Measurements from ENCODE around the gene CNTN4.

Gene CNTN4

DNA sequence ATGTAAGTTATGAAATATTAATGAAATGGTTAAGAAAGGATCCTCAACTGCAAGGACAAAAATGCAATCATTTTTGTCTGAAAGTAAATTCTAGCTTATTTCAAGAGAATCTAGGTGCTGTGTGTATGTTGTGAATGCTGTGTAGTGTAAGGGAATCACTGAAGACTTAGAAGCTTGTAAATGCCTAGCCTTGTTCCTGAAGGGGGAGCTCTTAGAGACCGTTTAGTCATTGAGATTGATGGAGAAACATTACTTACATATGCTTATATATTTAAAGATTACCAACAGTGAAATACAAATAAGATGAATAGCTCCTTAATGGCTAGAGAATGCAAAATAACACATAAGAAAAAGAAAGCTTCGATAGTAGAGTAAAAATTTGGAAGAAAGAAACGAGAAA, 67.9 kb downstream of the CNTN4 start:
- TF ChIP-seq CTCF (IDR thresholded peaks at IDR 0.05; ENCODE audit: insufficient read depth, low read depth, low read length, missing control alignments), result no peak
- peak; percentile 1 for DNase-seq (ENCODE audit: low read depth)
- no peak overlapping the region for H3K4me3 ChIP-seq (ENCODE audit: low read length)

DNA sequence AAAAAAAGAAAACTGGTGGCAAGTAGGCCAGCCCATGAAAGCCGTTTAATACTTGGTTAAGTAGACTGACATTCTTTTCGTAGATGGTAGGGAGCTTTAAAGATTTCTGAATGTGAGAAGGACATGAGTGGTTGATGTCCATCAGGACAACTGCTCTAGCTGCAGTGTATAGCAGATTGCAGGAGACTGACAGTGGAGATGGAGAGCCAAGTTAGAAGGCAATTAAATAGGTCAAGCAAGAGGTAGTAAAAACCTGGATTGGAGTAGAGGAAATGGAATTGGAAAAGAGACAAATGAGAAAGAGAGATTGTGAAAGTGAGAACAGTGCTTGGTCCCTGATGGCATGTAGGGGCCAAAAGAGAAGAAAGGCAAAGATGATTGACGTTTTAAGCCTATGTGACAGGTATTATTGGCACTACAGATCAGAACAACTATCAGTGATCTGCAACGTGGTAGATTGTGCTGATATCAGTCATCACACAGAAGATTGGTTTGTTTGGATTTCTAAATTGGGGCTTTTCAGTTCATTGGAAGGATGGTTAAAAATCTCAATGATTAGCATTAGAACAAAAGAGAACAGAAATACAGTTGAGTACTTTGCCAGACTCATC, 74.0 kb downstream of the CNTN4 start:
- no peak overlapping the region for H3K4me3 ChIP-seq (ENCODE audit: low read length)
- DNase-seq (ENCODE audit: low read depth), result no peak
- TF ChIP-seq CTCF (IDR thresholded peaks at IDR 0.05; ENCODE audit: insufficient read depth, low read depth, low read length, missing control alignments), result no peak

GRCh38 chr3:2180634-2181033, 82.0 kb downstream of the CNTN4 start:
- DNase-seq (ENCODE audit: low read depth), result no peak
- no peak for TF ChIP-seq CTCF (IDR thresholded peaks at IDR 0.05; ENCODE audit: insufficient read depth, low read depth, low read length, missing control alignments)
- H3K4me3 ChIP-seq (ENCODE audit: low read length), result no peak overlapping the region

- no peak for DNase-seq (ENCODE audit: low read depth)
- H3K4me3 ChIP-seq (ENCODE audit: low read length), result no peak overlapping the region
- no peak for TF ChIP-seq CTCF (IDR thresholded peaks at IDR 0.05; ENCODE audit: insufficient read depth, low read depth, low read length, missing control alignments)
These were observed 100.2 kb downstream of the CNTN4 start for GRCh38 chr3:2198776-2199279.

DNA sequence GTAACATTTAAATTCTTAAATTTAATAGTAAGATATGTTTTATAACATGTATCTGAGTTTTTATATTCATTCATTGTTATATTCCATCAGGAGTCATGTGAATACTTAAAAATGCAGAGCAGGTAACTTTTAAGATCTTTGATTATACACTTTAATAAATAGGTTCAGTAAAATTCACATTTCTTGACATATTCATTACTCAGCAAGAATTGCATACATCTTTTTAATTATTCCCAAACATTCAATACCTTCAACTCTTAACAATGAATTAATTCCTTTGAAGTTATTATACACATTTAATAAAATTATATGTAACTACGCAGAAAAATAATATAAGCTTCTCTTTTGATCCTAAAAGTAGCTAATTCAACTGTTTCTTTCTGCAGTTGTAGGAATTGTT, 105.4 kb downstream of the CNTN4 start:
- TF ChIP-seq CTCF (IDR thresholded peaks at IDR 0.05; ENCODE audit: insufficient read depth, low read depth, low read length, missing control alignments), result no peak
- no peak for DNase-seq (ENCODE audit: low read depth)
- H3K4me3 ChIP-seq (ENCODE audit: low read length), result no peak overlapping the region

DNA sequence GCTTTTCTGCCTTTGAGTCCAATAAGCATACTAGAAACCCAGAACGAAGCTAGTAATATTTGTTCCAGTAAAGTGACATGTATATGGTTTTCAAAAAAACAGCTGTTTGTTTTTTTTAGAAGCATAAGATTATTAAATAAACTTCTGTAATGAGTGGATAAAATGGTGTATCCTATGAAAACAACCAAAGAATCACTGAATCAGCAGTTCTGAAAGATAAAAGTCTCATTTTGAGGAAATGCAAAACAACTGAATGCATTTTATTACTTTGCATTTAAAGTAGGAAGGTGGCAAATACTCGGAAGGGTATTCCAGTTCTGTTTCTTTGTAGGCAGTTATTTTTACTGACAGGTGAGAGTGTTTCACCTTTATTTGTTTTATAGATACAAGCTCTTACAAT, 107.0 kb downstream of the CNTN4 start:
- TF ChIP-seq CTCF (IDR thresholded peaks at IDR 0.05; ENCODE audit: insufficient read depth, low read depth, low read length, missing control alignments), result no peak
- DNase-seq (ENCODE audit: low read depth), result no peak
- no peak overlapping the region for H3K4me3 ChIP-seq (ENCODE audit: low read length)

- TF ChIP-seq CTCF (IDR thresholded peaks at IDR 0.05; ENCODE audit: insufficient read depth, low read depth, low read length, missing control alignments), result no peak
- no peak overlapping the region for H3K4me3 ChIP-seq (ENCODE audit: low read length)
- DNase-seq (ENCODE audit: low read depth), result no peak
These were observed 107.9 kb downstream of the CNTN4 start for GRCh38 chr3:2206536-2206935.

Measured in epithelial cell of esophagus (primary cell).